Daoy (cell line): Measurements from ENCODE around the gene GTF2I. TPM values are rescaled to one million over a fixed set of nuclear protein-coding genes. Genes with fewer than 3 reads are reported as not detected.
"Not testable (repeated sequence)": the region's sequence is repeated elsewhere in the genome, so short reads cannot be mapped to it uniquely, and the experiment has no call there.

Experiments
- DNase-seq: peaks from one replicate; pipeline ENCODE4 v3.0.0-alpha.2; 2015; ENCODE audit warnings: low read depth
- total RNA-seq: library from RNA; depleted of rRNA; stranded (reverse); fragments of >200 nt; shearing (Covaris generic); gene quantifications from 2 replicates; pipeline ENCODE4 v1.2.3, GENCODE V29; 2014

GTF2I gene
- total RNA-seq, 1 experiment from 2014 or later = 79.9 TPM

DNA sequence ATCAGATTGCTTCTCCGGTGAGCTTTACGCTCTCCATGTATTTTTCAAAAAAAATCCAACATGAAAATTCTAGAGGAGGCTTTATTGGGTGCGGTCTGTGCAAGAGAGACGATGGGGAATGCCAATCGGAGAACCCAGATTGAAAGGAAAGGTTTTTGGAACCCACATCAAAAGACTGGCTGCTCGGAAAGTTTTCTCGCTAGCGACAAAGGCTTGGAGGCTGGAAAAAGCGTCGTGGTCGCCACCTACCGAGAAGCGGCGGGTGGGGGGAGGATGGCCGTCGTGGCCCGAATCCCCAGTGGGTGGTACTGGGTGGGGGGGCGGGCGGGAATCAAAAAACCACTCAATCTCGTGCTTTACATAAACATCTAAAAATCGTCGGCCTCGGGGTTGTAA is 1.1 kb upstream of the GTF2I start:
- peak; percentile 46 for DNase-seq

DNA sequence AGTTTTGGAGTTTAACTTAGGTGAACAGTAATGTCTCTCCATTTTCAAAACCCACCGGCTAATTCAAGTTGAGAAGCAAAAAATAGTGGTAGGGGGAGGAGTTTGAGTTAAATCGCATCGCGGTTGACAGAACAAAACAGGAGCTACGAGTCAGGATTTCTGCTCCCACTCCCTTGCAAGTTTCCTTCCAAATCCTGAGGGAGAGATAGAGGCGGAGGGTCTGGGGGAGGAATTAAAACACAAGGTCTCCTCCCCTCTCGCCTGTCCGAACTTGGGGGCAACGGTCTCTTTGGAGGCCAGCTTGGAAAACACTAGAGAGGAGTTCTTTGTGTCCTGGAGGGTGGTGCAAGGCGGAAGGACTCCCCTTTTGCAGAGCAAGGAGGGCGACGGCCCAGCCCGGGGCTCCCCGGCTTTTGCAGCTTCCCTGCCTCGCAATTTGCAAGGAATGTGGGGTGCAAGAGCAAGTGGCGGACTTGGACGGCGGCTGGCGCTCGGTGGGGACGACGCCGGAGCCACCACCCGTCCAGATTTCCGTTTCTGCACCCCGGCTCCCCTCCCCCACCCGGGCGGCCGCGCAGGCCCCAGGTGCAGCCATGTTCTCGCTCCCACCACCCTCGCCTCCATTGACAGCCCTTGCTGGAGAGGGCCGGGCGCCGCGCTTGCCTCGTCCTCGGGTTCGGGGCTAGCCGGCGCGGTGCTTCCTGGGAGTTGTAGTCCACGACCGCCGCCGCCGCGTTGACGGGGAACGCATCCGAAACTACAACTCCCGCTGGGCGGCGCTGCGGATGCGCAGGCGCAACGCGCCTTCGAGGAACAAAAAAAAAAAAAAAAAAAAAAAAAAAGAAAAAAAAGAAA is 454 bp upstream of the GTF2I start:
- peak; percentile 98 for DNase-seq

DNA sequence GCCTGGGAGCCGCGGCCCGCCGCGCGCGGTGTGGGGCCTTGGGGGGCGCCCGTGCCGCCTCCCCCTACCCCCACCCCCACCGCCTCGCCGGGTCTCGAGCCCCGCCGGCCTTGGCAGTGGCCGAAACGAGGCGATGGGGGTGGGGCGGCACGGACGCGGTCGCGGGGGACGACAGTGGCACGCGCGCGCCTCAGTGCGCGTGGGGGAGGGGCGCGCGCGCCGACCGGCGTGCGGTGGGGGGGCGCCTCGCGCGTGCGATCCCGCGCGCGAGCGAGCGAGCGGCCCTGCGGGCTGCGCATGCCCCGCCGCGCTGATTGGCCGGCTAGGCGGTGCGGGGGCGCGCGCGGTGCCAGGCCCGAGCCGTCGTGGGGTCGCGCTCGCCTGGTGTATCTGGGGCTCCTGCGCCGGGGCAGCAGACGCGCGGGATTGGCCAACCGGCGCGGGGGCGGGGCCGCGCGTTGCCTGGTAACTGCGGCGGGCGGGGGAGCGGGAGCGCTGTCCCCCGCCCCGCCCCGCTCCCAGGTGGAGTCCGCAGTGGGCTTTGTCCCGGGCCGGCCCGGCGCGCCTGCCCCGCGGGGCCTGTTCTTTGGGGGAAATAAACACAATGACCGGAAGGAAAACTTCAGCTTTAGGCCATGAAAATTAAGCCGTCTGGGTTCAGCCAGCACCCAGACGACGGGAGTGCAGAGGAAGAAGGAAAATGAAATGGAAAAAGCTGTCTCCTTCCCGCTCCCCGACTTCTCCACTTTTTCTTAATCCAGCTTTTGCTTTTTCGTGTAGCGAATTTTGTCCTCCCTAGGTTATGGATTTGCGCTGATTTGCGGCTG is 873 bp downstream of the GTF2I start:
- DNase-seq = peak; percentile 96

DNA sequence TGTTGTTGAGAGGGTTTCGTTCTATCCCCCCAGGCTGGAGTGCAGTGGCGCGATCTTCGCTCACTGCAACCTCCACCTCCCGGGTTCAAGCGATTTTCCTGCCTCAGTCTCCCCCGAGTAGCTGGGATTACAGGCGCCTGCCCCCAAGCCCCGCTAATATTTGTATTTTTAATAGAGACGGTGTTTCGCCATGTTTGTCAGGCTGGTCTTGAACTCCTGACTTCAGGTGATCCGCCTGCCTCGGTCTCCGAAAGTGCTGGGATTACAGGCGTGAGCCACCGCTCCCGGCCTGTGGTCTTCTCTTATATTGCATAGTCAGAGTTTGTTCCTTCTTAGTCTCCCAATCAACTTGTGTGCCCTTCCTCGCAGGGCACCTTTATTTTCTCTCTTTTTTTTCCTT is 2.7 kb downstream of the GTF2I start:
- DNase-seq = not testable (repeated sequence)

DNA sequence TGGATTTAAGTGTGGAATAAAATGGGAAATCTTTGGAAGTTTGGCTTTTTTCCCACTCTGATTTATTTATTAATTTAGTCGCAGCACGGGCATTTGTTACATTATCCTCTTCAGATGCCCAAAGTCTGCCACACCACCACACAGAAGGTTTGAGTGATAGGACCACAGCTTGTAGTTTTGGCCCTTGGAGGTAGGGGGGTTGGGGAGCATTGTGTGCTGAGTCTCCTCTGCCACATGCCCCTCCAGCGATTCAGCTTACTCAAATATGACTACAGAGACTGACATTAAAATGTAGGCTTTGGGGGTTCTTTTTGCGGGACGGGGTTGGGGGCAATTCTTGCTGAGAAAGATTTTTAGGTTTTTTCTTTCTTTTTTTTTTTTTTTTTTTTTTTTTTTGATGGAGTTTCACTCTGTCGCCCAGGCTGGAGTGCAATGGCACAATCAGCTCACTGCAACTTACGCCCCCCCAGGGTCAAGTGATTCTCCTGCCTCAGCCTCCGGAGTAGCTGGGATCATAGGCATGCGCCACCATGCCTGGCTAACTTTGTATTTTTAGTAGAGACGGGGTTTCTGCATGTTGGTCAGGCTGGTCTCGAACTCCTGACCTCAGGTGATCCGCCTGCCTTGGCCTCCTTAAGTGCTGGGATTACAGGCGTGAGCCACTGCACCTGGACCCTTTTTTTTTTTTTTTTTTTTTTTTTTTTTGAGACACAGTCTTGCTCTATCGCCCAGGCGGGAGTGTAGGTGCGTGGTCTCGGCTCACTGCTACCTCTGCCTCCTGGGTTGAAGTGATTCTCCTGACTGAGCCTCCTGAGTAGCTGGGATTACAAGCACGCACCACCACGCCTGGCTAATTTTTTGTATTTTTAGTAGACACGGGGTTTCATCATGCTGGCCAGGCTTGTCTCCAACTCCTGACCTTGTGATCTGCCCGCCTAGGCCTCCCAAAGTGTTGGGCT is 4.6 kb downstream of the GTF2I start:
- not testable (repeated sequence) for DNase-seq

DNA sequence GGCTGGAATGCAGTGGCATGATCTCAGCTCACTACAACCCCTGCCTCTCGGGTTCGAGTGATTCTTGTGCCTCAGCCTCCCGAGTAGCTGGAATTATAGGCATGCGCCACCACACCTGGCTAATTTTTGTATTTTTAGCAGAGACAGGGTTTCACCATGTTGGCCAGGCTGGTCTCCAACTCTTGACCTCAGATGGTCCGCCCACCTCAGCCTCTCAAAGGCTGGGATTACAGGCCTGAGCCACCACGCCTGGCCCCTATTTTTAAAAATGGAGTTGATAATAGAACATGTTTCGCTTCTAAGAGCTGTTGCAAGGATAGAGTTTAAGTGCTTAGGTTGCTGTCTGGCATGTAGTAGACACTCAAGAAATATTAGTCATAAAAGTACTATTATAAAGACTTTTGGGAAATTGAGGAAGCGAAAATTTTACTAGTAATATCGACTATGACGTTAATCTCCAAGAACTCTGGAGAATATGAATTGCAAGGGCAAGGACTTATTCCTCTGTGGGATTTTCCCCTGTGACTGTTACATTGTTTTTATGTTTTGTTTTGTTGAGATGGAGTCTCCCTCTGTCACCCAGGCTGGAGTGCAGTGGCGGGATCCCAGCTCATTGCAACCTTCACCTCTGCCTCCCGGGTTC is 7.9 kb downstream of the GTF2I start:
- no peak for DNase-seq

DNA sequence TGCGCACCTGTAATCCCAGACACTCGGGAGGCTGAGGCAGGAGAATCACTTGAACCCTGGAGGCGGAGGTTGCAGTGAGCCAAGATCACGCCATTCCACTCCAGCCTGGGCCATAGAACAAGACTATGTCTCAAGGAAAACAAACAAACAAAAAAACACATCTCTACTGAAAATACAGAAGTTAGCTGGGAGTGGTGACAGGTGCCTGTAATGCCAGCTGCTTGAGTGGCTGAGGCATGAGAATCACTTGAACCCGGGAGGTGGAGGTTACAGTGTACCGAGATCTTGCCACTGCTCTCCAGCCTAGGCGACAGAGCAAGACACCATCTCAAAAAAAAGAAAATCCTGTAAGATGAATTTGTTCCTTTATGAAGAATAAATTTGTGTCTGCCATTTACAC is 9.5 kb downstream of the GTF2I start:
- not testable (repeated sequence) for DNase-seq

DNA sequence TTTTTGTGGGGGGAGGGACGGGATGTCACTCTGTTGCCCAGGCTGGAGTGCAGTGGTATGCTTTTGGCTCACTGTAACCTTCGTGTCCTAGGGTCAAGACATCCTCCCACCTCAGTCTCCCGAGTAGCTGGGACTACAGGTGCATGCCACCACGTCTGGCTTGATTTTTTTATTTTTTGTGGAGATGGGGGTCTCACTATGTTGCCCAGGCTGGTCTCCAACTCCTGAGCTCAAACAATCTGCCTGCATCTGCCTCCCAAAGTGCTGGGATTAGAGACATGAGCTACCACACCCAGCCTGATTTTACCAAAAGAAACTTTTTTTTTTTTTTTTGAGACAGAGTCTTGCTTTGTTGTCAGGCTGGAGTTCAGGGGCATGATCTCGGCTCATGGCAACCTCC is 10.0 kb downstream of the GTF2I start:
- DNase-seq = not testable (repeated sequence)

DNA sequence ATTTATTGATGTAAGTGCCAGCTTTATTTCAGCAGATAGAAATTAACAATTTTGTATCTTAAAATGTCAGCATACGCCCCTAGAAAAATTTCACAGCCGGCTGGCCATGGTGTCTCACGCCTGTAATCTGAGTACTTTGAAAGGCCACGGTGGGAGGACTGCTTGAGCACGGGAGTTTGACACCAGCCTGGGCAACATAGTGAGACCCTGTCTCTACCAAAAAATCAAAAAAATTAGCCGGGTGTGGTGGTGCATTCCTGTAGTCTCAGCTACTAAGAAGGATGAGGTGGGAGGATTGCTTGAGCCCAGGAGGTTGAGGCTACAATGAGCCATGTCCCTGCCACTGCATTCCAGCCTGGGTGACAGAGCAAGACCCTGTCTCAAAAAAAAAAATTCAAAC is 14.1 kb downstream of the GTF2I start:
- DNase-seq = no peak

DNA sequence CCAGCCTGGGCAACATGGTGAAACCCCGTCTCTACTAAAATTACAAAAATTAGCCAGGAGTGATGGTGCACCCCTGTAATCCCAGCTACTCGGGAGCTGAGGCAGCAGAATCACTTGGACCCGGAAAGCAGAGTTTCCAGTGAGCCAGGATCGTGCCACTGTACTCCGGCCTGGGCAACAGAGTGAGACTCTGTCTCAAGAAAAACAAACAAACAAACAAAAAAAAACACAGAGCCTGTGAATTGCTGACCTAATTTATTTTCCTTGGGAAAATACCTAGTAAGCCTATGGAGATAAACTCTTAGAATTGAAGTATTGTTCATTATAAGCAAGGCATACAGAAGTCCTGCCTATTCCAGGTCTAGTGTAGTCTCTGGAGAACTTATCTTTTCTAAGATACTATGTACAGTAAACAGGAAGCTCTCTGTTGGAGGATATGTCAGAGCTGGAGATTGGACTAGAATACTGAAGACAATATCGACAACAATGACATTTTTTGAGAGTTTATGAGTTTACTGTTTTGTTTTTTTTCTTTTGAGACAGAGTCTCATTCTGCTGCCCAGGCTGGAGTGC is 14.9 kb downstream of the GTF2I start:
- no peak for DNase-seq

DNA sequence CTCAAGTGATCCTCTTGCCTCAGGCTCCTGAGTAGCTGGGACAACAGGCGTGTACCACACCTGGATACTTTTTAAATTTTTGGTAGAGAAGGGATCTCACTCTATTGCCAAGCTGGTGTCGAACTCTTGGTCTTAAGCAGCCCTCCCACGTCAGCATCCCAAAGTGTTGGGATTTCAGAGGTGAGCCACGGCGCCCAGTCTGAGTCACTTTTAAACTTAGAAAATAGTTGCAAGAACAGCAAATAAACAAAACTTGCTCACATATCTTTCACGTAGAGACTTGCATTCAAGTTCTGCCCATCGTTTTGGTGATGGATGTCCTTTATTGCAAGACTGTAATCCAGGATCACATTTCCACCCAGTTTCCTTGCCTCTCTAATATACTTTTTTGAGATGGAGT is 16.6 kb downstream of the GTF2I start:
- DNase-seq = no peak

DNA sequence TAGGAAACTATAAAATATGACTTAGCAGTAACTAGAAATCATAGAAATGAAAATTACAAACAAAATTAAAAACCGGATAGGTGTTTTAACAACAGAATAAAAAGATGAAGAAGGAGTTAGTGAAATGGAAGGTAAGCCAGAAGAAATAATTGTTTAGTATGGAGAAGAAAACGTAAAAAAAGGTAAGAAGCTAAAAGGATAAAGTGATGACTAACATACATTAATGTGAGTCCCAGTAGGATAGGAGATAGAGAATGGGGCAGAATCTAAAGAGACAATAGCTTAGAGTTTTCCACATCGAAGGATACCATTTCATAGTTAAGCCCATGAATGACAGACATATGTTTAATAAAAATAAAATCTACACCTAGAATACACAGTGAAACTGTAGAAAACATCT is 25.3 kb downstream of the GTF2I start:
- no peak for DNase-seq

DNA sequence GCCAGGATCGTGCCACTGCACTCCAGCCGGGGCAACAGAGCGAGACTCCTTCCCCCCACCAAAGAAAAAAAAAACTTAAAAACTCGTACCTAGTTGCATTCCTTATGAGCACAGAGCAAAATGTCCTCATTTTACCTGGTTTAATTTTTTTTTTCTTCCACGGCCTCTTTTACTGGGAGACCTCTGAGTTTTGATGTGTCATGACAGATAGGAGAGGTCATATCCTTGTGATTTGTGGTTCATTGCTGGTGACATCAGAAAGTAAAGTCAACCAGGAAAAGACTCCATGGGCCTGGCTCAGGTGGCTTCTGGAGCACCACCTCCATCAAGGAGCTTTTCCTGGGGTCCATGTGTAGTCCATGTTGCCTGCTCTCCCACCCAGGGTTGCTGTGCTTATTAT is 26.3 kb downstream of the GTF2I start:
- DNase-seq = no peak

DNA sequence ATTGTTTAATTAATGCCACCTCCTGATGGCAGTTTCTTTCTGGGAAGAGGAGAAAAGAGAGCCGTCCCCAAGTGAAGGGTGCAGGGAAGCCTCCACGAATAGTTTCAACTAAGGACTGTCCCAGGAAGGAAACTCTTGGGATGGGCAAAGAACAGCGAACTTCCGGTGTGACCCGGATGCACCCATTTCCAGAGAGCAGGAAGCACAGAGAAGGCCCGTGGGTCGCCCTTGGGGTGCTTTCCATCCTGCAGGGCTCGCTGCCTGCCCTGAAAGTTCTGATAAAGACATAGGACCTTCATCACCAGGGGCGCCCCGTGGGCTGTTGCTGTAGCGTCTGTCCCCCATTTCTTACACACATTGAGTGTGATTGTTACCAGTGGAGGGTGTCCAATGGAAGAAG is 27.0 kb downstream of the GTF2I start:
- no peak for DNase-seq

DNA sequence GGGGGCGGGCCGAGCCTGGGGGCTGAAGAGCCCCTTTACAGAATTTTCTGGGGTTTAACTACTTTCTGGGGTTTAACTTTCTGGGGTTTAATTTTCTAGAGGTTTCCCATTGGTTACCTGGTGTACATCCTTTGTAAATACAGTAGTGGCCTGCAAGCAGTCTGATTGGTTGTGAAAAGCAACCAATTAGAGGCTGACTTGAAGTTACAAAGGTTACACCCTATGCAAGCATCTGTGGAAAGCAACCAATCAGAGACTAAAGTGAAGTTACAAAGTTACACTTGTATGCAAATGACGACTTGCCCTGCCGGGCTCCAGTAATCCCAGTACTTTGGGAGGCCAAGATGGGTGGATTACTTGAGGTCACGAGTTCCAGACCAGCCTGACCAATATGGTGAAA is 27.4 kb downstream of the GTF2I start:
- no peak for DNase-seq

DNA sequence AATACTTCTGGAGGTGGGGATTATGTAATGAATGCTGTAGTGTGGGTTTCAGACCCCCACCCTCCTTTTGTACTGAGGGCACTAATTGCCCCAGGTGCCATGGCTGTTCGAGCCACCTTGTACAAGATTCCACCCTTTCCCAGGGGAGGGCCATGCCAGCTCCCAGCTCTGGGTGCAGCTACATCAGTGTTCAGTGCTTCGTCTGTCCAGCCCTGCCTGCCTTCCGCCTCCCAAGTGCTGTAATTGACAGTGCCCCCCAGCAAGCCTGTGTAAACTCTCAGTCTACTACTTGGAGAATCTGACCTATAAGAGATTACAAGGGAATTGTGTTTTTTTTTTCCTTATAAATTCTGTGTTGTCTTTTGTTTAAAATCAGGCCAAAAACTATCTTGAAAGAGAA is 33.0 kb downstream of the GTF2I start:
- no peak for DNase-seq

DNA sequence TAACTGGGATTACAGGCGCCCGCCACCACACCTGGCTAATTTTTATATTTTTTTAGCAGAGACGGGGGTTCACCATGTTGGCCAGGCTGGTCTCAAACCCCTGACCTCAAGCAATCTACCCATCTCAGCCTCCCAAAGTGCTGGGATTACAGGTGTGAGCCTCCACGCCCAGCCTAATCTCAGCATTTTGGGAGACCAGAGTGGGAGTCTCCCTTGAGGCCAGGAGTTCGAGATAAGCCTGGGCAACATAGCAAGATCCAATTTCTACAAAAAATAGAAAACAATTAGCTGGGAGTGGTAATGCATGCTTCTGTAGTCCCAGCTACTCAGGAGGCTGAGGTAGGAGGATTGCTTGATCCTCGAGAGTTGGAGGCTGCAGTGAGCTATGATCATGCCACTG is 46.9 kb downstream of the GTF2I start:
- not testable (repeated sequence) for DNase-seq

DNA sequence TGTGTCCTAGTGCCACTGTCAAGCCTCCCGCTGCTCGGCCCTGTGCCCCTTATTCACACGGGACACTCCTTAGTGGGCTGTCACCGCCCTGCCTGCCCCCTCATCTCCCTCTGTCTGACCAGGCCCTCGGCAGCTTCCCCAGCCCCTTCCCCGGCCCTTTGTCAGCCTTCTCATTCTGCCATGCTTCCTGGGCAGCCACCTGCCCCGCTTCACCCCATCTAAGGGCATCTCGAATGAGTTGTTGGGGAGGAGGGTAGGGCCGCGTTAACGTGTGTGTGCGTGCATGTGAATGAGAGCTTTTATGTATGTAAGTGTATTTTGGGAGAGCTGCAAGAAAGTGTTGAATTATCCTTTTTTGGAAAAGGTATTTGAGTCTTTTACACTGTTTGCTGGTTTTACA is 49.7 kb downstream of the GTF2I start:
- no peak for DNase-seq

DNA sequence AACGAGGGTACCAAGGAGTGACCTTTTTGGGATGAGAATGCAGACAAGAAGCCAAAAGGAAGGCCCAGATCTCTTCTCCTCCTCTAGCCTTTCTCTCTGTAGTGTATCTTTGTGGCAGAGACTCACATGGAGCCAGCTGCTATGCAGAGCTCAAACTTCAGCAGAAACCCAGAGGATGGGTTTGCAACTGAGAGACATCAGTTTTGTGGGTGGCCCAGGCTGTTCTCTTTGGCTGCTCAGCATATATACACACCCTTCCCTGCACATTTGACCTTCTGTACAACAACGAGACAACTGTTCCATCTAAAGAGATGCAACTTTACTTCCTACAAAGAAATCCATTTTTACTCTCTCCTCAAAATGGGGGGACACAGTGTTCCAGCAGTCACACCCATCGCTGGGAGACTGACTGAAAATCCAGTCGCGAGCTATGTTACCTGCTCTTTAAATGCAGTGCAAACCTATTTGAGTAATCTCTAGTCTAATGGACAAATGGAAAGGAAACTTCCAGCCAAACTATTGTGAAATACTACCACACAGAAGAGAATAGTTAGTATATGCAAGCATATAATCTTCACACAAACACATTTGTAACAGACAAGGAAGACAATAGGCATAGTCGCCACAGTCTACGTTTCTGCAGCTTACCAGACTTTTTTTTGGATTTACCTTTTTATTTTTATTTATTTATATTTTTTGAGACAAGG is 51.2 kb downstream of the GTF2I start:
- DNase-seq = no peak
